DOHH2 (cell line): Measurements from ENCODE around the gene FLAD1.

Source experiments
- CTCF ChIP-seq: fragments of 200-600 bp; sonication (generic); IDR thresholded peaks from one replicate; pipeline ENCODE4 v1.5.1; 2014; ENCODE audit warnings: antibody characterized with exemption, mild to moderate bottlenecking, low read depth, low read length; ENCODE audit not compliant: poor library complexity, severe bottlenecking
- EZH2phosphoT487 ChIP-seq: fragments of 200-600 bp; sonication (generic); IDR thresholded peaks from 2 replicates; pipeline ENCODE4 v1.6.1; 2017; ENCODE audit warnings: borderline replicate concordance, mild to moderate bottlenecking, antibody characterized with exemption, low read length, moderate library complexity, mixed read lengths

GRCh38 chr1:155018617-155019348 is 35.6 kb downstream of the FLAD1 start:
- TF ChIP-seq CTCF (no peak), EZH2phosphoT487 (no peak)
